Upper lobe of left lung (tissue), 6 donors: ENCODE results near the gene PLIN5. TPM values are rescaled to one million over a fixed set of nuclear protein-coding genes. Genes with fewer than 3 reads are reported as not detected.

ENCODE experiments used
- ATAC-seq, 2 donors: fragments of 200-7000 bp; cut with Tn5 transposase; one replicate each; pipeline ENCODE4 v1.9.1; 2022; ENCODE audit warnings: mild to moderate bottlenecking in 2 of 2, moderate library complexity in 2 of 2; ENCODE audit not compliant: low FRiP score in 2 of 2
- DNase-seq, 2 donors: peaks; one replicate each; pipeline ENCODE4 v3.0.0-alpha.2; 2019 to 2020
- H3K27ac ChIP-seq, 4 donors: fragments of 200-600 bp; sonication (generic); one replicate each; pipeline ENCODE4 v1.5.1; 2016 to 2019
- H3K27me3 ChIP-seq, 4 donors: fragments of 200-600 bp; sonication (generic); one replicate each; pipeline ENCODE4 v1.5.1; 2017 to 2019
- H3K36me3 ChIP-seq, 4 donors: fragments of 200-600 bp; sonication (generic); one replicate each; pipeline ENCODE4 v1.5.1; 2016 to 2019
- H3K4me1 ChIP-seq, 4 donors: fragments of 200-600 bp; sonication (generic); one replicate each; pipeline ENCODE4 v1.5.1; 2018 to 2019
- H3K4me3 ChIP-seq, 4 donors: fragments of 200-600 bp; sonication (generic); one replicate each; pipeline ENCODE4 v1.5.1; 2017 to 2019; ENCODE audit warnings: mild to moderate bottlenecking in 2 of 4, moderate library complexity in 1 of 4
- H3K9me3 ChIP-seq, 4 donors: fragments of 200-600 bp; sonication (generic); one replicate each; pipeline ENCODE4 v1.5.1; 2018 to 2019
- EP300 ChIP-seq, 4 donors: sonication (generic); formaldehyde crosslinking; IDR thresholded peaks; one replicate each; pipeline ENCODE4 v1.5.1; 2017; ENCODE audit warnings: antibody characterized with exemption in 4 of 4, control low read depth in 2 of 4
- POLR2A ChIP-seq, 4 donors: fragments of 450-650 bp; IDR thresholded peaks; one replicate each; pipeline ENCODE4 v1.5.1; 2016 to 2017; ENCODE audit warnings: antibody characterized with exemption in 4 of 4, mild to moderate bottlenecking in 2 of 4
- POLR2AphosphoS5 ChIP-seq, 2 donors: sonication (generic); formaldehyde crosslinking; IDR thresholded peaks; one replicate each; pipeline ENCODE4 v1.5.1; 2017; ENCODE audit warnings: antibody characterized with exemption in 2 of 2
- WGBS, 2 donors: methylation state at CpG; one replicate each; pipeline ENCODE4 v1.1.5; 2017 to 2018; 5-methylcytosine and 5-hydroxymethylcytosine counted together
- total RNA-seq, 6 donors: library from RNA; depleted of rRNA in 4 of 6; stranded (reverse); fragments of >200 nt in 4 of 6; gene quantifications; one replicate each; pipeline versions ENCODE4 v1.1.0 to v1.2.1, GENCODE V29; 2016 to 2021
- TF ChIP-seq, protein P1 (sequence below), 6 experiments: fragments of 450-650 bp in 4 of 6; fragments of 200-600 bp in 2 of 6; sonication (generic) in 2 of 6; IDR thresholded peaks; one replicate each; pipeline ENCODE4 v1.5.1; 2016 to 2019; ENCODE audit warnings: antibody characterized with exemption in 6 of 6
- donor health status: DM: no; HTN: no; CAD: no; lungs with moderate emphysema.
- donor health status: DM: no; HTN: yes; CAD: no; lungs with severe emphysema.

Gene PLIN5
- total RNA-seq, 6 donors from 2014 or later, result 13.5 to 97.4 (median 23.0) TPM

DNA sequence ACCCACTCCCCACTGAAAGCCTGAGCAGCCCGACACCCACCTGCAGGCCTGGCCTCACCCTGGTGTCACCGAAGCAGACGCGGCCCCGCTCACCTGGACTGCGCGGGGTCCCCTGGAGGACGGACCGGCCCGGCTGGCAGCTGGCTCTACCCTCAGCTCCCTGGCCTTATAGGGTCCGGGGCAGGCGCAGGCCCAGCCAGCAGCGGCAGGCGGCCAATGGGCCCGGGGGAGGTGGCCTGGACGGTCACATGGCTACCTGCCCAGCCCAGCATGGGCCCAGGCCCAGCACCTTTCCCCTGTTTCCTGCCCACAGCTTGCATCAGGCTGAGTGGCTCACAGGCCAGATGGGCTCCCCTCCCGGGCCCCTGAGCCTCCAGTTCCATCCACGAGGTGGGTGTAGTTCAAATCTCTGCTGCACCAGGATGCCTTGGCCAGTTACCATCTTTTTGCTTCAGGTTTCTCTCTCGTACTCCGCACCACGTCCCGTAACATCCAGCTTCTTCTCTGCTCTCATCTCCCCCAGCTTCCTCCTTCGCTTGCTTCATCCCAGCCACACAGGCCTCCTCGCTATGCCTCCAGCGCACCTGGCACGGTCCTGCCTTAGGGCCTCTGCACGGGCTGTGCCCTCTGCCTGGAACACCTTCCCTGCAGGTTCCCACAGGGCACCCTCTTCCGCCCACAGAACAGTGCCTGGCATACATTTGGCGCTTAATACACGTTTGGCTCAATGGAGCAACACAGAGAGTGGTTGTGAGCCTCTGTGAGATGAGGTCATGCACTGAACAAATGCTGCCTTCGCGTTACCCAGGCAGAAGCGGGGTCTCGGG is 16.5 kb downstream of the PLIN5 start, which contains the start of gene PLIN4:
Gene PLIN4 (minus strand): TSS at position 142 of the 827 bp plus-strand sequence. CDS start 214 bp downstream, outside the sequence.
- Histone ChIP-seq H3K27ac (no peak within 1 kb of the TSS), H3K27me3 (no peaks in the 10 kb centered on the region), H3K4me3 (no peak within 1 kb of the TSS), H3K4me1 (no peaks in the 10 kb centered on the region), H3K36me3 (no peaks in the 10 kb centered on the region), H3K9me3 (no peaks in the 10 kb centered on the region)
- DNase-seq, result peak in 1 of 2 donors; percentile 83
- WGBS, 2 donors, result 77 to 78% methylated on average over 18 to 19 of the region's 34 CpGs
- peak; percentile 23 to 31 for ATAC-seq
- TF ChIP-seq, protein P1, sequence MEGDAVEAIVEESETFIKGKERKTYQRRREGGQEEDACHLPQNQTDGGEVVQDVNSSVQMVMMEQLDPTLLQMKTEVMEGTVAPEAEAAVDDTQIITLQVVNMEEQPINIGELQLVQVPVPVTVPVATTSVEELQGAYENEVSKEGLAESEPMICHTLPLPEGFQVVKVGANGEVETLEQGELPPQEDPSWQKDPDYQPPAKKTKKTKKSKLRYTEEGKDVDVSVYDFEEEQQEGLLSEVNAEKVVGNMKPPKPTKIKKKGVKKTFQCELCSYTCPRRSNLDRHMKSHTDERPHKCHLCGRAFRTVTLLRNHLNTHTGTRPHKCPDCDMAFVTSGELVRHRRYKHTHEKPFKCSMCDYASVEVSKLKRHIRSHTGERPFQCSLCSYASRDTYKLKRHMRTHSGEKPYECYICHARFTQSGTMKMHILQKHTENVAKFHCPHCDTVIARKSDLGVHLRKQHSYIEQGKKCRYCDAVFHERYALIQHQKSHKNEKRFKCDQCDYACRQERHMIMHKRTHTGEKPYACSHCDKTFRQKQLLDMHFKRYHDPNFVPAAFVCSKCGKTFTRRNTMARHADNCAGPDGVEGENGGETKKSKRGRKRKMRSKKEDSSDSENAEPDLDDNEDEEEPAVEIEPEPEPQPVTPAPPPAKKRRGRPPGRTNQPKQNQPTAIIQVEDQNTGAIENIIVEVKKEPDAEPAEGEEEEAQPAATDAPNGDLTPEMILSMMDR (IDR thresholded peaks at IDR 0.05), result no peak

DNA sequence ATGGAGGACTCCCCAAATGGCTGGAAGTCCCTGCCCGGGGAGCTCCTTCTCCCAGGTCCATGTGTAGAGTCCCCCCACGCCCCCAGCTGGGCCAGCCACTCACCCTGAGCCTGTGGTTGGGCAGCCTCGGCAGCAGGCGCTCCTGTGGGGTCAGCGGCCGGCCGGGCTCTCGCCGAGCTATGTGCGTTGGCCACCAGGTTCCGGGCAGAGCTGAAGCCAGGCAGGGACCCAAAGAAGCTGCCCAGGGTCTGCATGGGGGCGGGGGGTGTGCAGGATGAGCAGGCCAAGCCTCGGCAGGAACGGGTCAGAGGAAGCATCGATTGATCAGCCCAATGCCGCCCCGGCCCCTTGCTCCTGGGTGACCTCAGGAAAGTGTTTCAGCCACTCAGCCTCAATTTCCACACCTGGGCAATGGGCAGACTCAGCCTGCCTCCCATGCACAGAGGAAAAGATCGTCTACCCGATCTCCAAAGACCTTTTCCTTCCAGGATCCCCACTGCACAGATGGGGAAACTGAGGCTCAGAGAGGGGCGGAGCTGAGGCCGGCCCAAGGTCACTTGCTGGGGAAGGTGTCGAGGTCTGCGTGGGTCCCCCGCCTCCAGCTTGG is 17.5 kb downstream of the PLIN5 start:
- TF ChIP-seq POLR2AphosphoS5 (IDR thresholded peaks at IDR 0.05) (no peak), EP300 (IDR thresholded peaks at IDR 0.05) (no peak)
- no peak for ATAC-seq
- WGBS, 2 donors, result 72 to 85% methylated on average over 10 to 17 of the region's 24 CpGs
- H3K27me3 ChIP-seq, result no peaks in the 10 kb centered on the region
- no peak overlapping the region for H3K4me3 ChIP-seq
- no peaks in the 10 kb centered on the region for H3K36me3 ChIP-seq
- H3K4me1 ChIP-seq, result no peaks in the 10 kb centered on the region
- H3K27ac ChIP-seq, result no peak overlapping the region
- no peaks in the 10 kb centered on the region for H3K9me3 ChIP-seq
- DNase-seq, result peak in 1 of 2 donors; percentile 75

DNA sequence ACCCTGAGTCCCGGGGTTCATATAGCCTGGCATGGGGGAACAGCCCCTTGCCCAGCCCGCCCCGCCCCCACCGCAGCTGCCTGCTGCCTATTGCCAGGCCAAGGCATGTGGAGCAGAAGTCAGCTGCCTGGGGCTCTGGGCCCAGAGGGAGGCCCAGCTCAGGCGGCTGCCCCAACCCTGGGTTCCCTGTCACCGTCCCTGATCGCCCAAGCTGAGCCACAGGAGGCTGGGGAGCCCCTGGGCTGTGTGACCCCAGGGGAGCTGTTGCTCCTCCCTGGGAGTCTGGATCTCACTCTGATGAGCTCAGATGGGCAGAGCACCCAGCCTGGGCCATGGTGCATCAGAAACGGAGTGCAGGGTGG is 18.1 kb downstream of the PLIN5 start:
- Histone ChIP-seq H3K9me3 (no peaks in the 10 kb centered on the region), H3K27ac (no peak overlapping the region), H3K27me3 (no peaks in the 10 kb centered on the region), H3K4me1 (no peaks in the 10 kb centered on the region), H3K4me3 (no peak overlapping the region), H3K36me3 (no peaks in the 10 kb centered on the region)
- DNase-seq, result peak in 1 of 2 donors; percentile 67
- WGBS, 2 donors, result 71 to 72% methylated on average over 1 to 8 of the region's 8 CpGs
- no peak for ATAC-seq
- TF ChIP-seq EP300 (IDR thresholded peaks at IDR 0.05), result no peak

DNA sequence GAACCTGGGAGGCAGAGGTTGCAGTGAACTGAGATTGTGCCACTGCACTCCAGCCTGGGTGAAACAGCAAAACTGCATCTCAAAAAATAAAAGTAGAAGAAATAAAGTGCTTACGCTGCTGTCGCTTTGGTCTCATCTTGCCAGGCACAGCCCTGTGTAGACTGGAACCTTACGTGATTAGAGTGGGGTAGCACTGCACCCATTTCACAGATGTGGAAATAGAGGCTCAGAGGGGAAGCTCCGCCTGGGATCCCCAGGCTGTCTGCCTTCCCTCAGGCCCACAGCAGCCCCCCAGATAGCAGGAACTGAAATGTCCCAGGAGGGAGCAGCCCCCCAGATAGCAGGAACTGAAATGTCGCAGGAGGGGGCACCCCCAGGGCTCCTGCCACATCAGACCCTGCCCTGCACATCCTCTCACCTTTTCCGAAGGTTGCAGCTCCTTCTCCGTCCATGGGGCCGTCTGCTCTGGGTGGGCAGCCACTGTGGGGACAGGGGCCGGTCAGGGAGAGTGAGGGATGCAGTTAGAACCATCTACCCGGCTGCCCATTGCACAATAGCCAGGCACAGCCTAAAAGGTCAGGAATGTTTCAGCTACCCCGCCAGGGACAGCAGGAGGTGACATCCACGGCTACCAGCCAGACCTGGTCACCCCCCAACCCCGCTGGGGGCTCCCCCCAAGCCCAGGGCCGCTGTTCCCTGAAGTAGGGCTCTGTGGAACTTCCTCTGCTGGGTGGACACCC is 18.7 kb downstream of the PLIN5 start:
- DNase-seq, result no peak
- ATAC-seq, result no peak
- WGBS, 2 donors, result 71 to 87% methylated on average over 4 to 14 of the region's 14 CpGs
- no peak for TF ChIP-seq EP300 (IDR thresholded peaks at IDR 0.05)
- no peak for TF ChIP-seq POLR2AphosphoS5 (IDR thresholded peaks at IDR 0.05)
- TF ChIP-seq, protein P1 (IDR thresholded peaks at IDR 0.05), result no peak
- no peak for TF ChIP-seq POLR2A (IDR thresholded peaks at IDR 0.05)
- Histone ChIP-seq H3K4me1 (no peaks in the 10 kb centered on the region), H3K36me3 (no peaks in the 10 kb centered on the region), H3K27me3 (no peaks in the 10 kb centered on the region), H3K9me3 (no peaks in the 10 kb centered on the region), H3K4me3 (no peak overlapping the region), H3K27ac (no peak overlapping the region)

DNA sequence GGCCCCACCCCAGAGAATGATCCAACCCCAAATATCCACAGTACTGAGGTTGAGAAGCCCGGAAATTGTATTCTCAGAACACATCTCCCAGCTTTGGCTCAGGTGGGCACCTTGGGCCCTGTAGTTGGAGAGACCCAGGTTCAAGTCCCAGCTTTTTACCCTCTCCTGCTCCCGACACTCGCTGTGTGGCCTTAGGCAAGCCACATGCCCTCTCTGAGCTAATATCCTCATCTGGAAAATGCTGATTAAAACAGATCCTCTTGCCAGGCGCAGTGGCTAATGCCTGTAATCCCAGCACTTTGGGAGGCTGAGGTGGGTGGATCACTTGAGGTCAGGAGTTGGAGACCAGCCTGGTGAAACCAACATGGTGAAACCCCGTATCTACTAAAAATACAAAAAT is 19.3 kb downstream of the PLIN5 start:
- Histone ChIP-seq H3K9me3 (no peaks in the 10 kb centered on the region), H3K27me3 (no peaks in the 10 kb centered on the region), H3K4me1 (no peaks in the 10 kb centered on the region), H3K36me3 (no peaks in the 10 kb centered on the region), H3K4me3 (no peak overlapping the region), H3K27ac (no peak overlapping the region)
- ATAC-seq (no peak), DNase-seq (no peak)
- TF ChIP-seq, protein P1 (IDR thresholded peaks at IDR 0.05), result no peak
- TF ChIP-seq POLR2A (IDR thresholded peaks at IDR 0.05), result no peak
- TF ChIP-seq EP300 (IDR thresholded peaks at IDR 0.05), result no peak
- 84 to 93% methylated on average over 5 of the region's 5 CpGs for WGBS, 2 donors
